Astrocyte of the spinal cord (primary cell): ENCODE measurements around the gene ENO2.

ENCODE experiments used
- DNase-seq: peaks from one replicate; pipeline ENCODE4 v3.0.0; 2011; ENCODE audit warnings: low read depth, low spot score
- H3K4me3 ChIP-seq: 2 replicates; pipeline ENCODE4 v1.5.1; 2011; ENCODE audit warnings: low read depth, mild to moderate bottlenecking, low read length, moderate library complexity
- CTCF ChIP-seq: IDR thresholded peaks from 2 replicates; pipeline ENCODE4 v1.5.1; 2012; ENCODE audit warnings: low read depth, mild to moderate bottlenecking, low read length, inconsistent platforms
- in situ Hi-C: cut with HindIII; loops from 2 replicates; pipeline ENCODE4 v1.10.0; 2017; ENCODE audit warnings: low sequenced_read_pairs

The ENO2 gene

GRCh38 chr12:6964605-6965025 is 50.2 kb downstream of the ENO2 start:
- in situ Hi-C loops = no loop called here
- DNase-seq = no peak
- no peak for TF ChIP-seq CTCF
- H3K4me3 ChIP-seq = no peak overlapping the region

DNA sequence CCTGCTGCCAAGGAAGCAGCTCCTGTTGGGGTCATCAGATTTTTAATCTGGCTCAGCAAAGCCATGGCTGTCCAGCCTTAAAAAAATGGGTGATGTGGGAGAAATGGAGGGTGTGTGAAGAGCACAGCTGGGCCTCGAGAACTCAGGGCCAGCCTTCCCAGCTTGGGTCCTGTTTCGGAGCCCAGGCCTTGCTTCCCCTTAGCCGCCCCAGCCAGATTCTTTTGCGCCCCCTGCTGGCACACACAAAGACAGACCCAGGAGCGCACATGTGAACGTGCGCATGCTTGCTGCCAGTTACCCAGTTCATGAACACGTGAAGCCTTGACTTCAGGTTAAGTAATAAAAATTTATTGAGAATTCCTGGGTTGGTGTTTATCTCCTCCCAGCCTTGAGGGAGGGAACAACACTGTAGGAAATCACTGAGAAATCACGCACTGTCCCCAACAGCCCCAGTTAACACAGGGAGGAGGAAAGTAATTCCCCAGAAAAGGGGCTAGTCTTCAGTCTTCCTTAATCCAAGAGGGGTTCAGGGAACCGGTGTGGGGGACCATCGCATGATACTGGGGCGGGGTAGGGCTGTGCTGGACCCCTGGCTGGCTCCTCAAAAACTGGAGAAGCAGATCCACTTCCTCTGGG is 50.8 kb downstream of the ENO2 start:
- H3K4me3 ChIP-seq = no peak overlapping the region

GRCh38 chr12:6965714-6966113 is 51.3 kb downstream of the ENO2 start:
- no peak for DNase-seq
- TF ChIP-seq CTCF = no peak
- no peak overlapping the region for H3K4me3 ChIP-seq
- in situ Hi-C loops = no loop called here

More for the DNA sequence above, 50.8 kb downstream of the ENO2 start:
- DNase-seq = peak; percentile 85
- in situ Hi-C loops = no loop called here
- peak; percentile 90 for TF ChIP-seq CTCF

DNA sequence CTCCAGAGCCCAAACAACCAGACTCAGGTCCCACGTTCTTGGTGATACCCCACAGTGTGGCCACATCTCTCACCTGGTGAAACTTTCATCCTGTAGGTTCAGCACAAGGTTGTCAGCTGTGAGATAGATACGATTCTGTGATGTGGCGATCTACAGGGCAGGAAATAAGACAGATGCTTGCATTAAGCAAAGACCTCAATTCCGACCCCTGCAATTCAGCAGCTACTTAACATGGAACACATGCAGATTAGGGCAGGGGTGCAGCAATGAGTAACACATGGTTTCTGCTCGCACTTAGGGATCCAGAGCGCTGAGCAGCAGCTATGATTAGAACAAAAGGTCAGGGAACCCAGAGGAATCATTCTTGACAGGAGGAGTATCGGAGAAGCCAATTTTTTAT is 52.0 kb downstream of the ENO2 start:
- DNase-seq = no peak
- no peak overlapping the region for H3K4me3 ChIP-seq
- TF ChIP-seq CTCF = no peak
- in situ Hi-C loops = no loop called here

- in situ Hi-C loops = no loop called here
- DNase-seq = no peak
- TF ChIP-seq CTCF = no peak
- no peak overlapping the region for H3K4me3 ChIP-seq
Observed at GRCh38 chr12:6967651-6968100, 53.3 kb downstream of the ENO2 start.

- in situ Hi-C loops = no loop called here
- DNase-seq = no peak
- no peak overlapping the region for H3K4me3 ChIP-seq
- no peak for TF ChIP-seq CTCF
Observed at GRCh38 chr12:6968426-6968825, 54.0 kb downstream of the ENO2 start.
